Neutrophil (primary cell): ENCODE measurements around the gene ZNF672.

Source experiments
- H3K27ac ChIP-seq: fragments of 200-600 bp; sonication (generic); 2 replicates; pipeline ENCODE4 v1.5.1; 2016; ENCODE audit warnings: mild to moderate bottlenecking, moderate library complexity
- H3K27me3 ChIP-seq: fragments of 200-600 bp; sonication (generic); 2 replicates; pipeline ENCODE4 v1.6.0; 2016; ENCODE audit warnings: mild to moderate bottlenecking
- H3K36me3 ChIP-seq: fragments of 200-600 bp; sonication (generic); 2 replicates; pipeline ENCODE4 v1.5.1; 2017
- H3K4me1 ChIP-seq, 2 experiments: fragments of 200-600 bp in 1 of 2; sonication (generic) in 1 of 2; 1 replicate in 1 of 2; 2 replicates in 1 of 2; pipeline versions ENCODE4 v1.5.1 to v1.6.1; 2013 to 2016; ENCODE audit warnings: low read depth in 1 of 2, low read length in 1 of 2, mild to moderate bottlenecking in 1 of 2, moderate library complexity in 1 of 2; ENCODE audit not compliant: control insufficient read depth in 1 of 2, insufficient read depth in 1 of 2
- H3K4me3 ChIP-seq, 2 experiments: fragments of 200-600 bp in 1 of 2; sonication (generic) in 1 of 2; 1 replicate in 1 of 2; 2 replicates in 1 of 2; pipeline ENCODE4 v1.5.1; 2013 to 2016; ENCODE audit warnings: low read depth in 1 of 2, low read length in 1 of 2, mild to moderate bottlenecking in 1 of 2, moderate library complexity in 1 of 2
- H3K9me3 ChIP-seq: fragments of 200-600 bp; sonication (generic); 2 replicates; pipeline ENCODE4 v1.5.1; 2016
- TF ChIP-seq, protein P1 (sequence below): fragments of 200-600 bp; sonication (generic); IDR thresholded peaks from 2 replicates; pipeline ENCODE4 v1.5.1; 2016; ENCODE audit warnings: antibody characterized with exemption

Gene ZNF672

DNA sequence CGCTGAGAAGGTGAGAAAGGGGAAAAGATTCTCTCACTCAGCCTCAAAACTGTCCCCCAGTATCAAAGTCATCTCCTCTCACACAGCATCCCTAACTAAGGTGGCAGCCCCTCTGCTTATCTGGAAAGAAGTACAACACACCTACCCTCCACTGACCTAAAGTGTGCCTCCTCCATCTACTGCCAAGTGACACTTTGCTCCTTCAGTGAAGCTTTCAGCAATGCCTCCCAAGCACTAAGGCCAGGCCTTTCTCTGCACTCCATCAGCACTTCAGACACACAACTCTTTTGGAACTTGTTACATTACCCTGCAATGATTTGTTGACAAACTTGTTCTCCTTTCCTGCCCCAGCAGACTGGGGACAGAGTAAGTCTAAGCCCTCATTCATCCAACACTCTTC, 13.7 kb upstream of the ZNF672 start:
- no peaks in the 10 kb centered on the region for H3K27me3 ChIP-seq
- TF ChIP-seq, protein P1, sequence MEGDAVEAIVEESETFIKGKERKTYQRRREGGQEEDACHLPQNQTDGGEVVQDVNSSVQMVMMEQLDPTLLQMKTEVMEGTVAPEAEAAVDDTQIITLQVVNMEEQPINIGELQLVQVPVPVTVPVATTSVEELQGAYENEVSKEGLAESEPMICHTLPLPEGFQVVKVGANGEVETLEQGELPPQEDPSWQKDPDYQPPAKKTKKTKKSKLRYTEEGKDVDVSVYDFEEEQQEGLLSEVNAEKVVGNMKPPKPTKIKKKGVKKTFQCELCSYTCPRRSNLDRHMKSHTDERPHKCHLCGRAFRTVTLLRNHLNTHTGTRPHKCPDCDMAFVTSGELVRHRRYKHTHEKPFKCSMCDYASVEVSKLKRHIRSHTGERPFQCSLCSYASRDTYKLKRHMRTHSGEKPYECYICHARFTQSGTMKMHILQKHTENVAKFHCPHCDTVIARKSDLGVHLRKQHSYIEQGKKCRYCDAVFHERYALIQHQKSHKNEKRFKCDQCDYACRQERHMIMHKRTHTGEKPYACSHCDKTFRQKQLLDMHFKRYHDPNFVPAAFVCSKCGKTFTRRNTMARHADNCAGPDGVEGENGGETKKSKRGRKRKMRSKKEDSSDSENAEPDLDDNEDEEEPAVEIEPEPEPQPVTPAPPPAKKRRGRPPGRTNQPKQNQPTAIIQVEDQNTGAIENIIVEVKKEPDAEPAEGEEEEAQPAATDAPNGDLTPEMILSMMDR = no peak
- H3K4me1 ChIP-seq = peaks cover 78 to 86% of the 10 kb centered on the region in 2 experiments
- H3K4me3 ChIP-seq = peak overlapping the region; percentile 94 to 100
- H3K9me3 ChIP-seq = no peaks in the 10 kb centered on the region
- peaks cover 27% of the 10 kb centered on the region for H3K36me3 ChIP-seq
- H3K27ac ChIP-seq = peak overlapping the region; percentile 99

DNA sequence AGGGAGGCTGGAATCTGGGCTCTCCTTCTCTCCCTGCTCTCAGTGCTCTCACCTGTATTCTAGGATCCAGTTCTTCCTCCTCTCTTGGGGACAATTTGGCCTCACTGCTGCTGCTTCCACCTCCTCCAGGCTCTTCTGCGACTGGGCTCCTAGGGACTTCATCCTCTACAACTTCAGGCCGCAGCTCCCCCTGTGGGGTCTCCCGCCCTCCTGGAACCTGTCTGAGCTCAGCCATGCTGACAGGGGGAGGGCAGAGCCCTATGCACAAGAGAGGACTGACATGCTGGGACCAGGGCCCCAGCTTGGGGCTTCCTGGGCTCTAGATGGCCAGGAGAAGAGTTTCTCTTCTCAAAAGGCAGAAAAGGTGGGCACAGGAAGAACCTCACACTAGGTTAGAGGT, 13.3 kb upstream of the ZNF672 start:
- TF ChIP-seq, protein P1 = no peak
- Histone ChIP-seq H3K4me3 (peak overlapping the region; percentile 94 to 100), H3K4me1 (peaks cover 74 to 83% of the 10 kb centered on the region in 2 experiments), H3K36me3 (peaks cover 27% of the 10 kb centered on the region), H3K27me3 (no peaks in the 10 kb centered on the region), H3K9me3 (no peaks in the 10 kb centered on the region), H3K27ac (peak overlapping the region; percentile 99)

DNA sequence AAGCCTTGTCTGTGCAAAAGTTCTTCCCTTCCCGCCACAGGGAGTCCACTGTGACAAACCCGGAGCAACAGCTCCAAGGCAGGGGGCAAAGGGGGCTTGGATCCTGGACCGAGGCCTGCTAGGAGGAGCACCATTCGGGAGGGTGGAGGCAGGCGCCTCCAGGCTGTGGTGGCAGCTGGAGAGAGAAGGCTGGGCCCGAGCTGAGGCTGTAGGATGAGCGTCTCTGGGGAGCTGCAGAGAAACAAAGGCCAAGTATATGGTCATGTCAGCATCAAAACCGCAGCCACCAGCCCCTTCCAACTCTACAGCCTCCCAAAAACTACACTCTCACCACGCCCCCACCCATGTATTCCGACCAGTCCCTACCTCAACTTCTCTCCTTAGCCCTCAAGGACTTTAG, 12.9 kb upstream of the ZNF672 start:
- H3K4me3 ChIP-seq = peak overlapping the region; percentile 94 to 100
- H3K27me3 ChIP-seq = no peaks in the 10 kb centered on the region
- peaks cover 23% of the 10 kb centered on the region for H3K36me3 ChIP-seq
- peak overlapping the region; percentile 99 for H3K27ac ChIP-seq
- TF ChIP-seq, protein P1 = no peak
- peaks cover 70 to 78% of the 10 kb centered on the region in 2 experiments for H3K4me1 ChIP-seq
- no peaks in the 10 kb centered on the region for H3K9me3 ChIP-seq

DNA sequence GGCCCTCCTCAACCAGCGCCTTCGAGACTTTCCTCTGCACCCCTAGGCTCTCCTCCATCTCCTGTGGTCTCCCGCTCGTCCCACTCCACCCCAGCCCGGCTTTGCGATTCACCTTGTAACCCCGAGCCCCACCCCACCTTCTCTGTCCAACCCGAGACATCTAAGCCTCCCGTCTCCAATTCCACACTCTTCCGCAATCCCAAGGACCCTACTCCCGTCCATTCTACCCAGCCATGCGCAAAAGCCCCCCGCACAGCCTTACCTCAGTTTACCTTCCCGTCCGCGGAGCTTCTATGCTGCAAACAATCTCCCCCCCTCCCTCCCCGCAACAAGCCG, 12.5 kb upstream of the ZNF672 start:
- H3K4me1 ChIP-seq = peaks cover 66 to 74% of the 10 kb centered on the region in 2 experiments
- TF ChIP-seq, protein P1 = no peak
- H3K36me3 ChIP-seq = peaks cover 19% of the 10 kb centered on the region
- H3K4me3 ChIP-seq = peak overlapping the region; percentile 94 to 100
- peak overlapping the region; percentile 99 for H3K27ac ChIP-seq
- no peaks in the 10 kb centered on the region for H3K9me3 ChIP-seq
- no peaks in the 10 kb centered on the region for H3K27me3 ChIP-seq

DNA sequence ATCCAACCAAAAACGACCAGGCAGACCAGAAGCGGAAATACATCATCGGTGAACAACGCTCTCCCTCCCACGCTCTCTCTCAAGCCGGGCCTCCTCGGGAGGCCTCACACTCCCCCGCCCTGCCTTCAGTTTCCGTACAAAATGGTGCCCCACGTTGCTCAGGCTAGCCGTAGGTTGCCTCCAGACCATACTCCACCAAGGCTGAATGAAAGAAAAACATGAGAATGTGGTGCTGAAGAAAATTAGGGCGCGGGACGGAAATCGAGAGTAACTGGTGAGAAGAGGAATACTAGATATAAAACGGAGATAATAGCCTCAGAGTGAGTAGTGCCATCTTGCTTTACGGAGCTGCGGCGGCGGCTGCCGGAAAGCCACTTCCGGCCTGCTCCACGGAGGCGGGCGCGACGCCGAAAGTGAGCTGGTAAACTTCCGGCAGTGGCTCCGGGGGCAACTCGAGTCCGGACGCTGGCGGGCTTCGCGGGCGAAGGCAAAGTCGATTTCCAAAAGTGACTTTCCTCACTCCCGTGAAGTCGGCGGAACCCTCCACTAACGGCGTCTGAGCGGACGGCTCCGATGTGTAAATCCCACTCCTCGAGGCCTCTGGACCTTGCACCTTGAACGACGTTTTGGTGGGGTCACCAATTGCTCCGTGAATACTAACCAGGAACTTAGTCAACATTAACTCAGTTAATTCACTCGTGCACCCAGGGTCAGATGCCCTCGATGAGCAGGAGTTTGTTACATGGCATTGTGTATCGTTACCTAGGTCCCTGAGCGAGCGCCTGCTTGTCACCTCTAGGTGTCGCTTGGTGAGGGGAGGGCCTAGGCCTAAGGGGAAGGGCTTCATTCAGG, 11.9 kb upstream of the ZNF672 start, which contains the start of gene SH3BP5L:
TSS of gene SH3BP5L (minus strand) at position 7 of the 852 bp plus-strand sequence. CDS start 980 bp downstream, outside the sequence.
- no peaks in the 10 kb centered on the region for H3K27me3 ChIP-seq
- peak within 1 kb of the TSS; percentile 99 for H3K27ac ChIP-seq
- no peaks in the 10 kb centered on the region for H3K9me3 ChIP-seq
- H3K36me3 ChIP-seq = peaks cover 13% of the 10 kb centered on the region
- TF ChIP-seq, protein P1 = peak; percentile 88
- H3K4me1 ChIP-seq = peaks cover 60 to 68% of the 10 kb centered on the region in 2 experiments
- peak within 1 kb of the TSS; percentile 94 to 100 for H3K4me3 ChIP-seq
